Omental fat pad (tissue), 4 donors: ENCODE results near the gene ODAD4. TPM values are rescaled to one million over a fixed set of nuclear protein-coding genes. Genes with fewer than 3 reads are reported as not detected.

Source experiments
- ATAC-seq: fragments of 150-250 bp; one replicate; pipeline ENCODE4 v1.9.1; 2016; ENCODE audit warnings: mild to moderate bottlenecking, moderate library complexity; ENCODE audit not compliant: low FRiP score
- DNase-seq: peaks from one replicate; pipeline ENCODE4 v3.0.0-alpha.2; 2019; ENCODE audit warnings: low spot score
- CTCF ChIP-seq, 3 donors: fragments of 450-650 bp; IDR thresholded peaks; one replicate each; pipeline ENCODE4 v1.5.1; 2016 to 2017; ENCODE audit warnings: antibody characterized with exemption in 3 of 3, mild to moderate bottlenecking in 3 of 3, moderate library complexity in 2 of 3
- total RNA-seq, 4 donors: library from RNA; depleted of rRNA; stranded (reverse); fragments of >200 nt; gene quantifications; one replicate each; pipeline ENCODE4 v1.1.0, GENCODE V29; 2016

ODAD4 gene
- total RNA-seq, 4 donors from 2014 or later: 0.19 to 0.96 (median 0.49) TPM

GRCh38 chr17:41957869-41958439 is 27.5 kb downstream of the ODAD4 start:
- DNase-seq: no peak
- TF ChIP-seq CTCF (IDR thresholded peaks at IDR 0.05): no peak
- no peak for ATAC-seq

GRCh38 chr17:41959030-41959335 is 28.6 kb downstream of the ODAD4 start:
- ATAC-seq (no peak), DNase-seq (no peak)
- no peak for TF ChIP-seq CTCF (IDR thresholded peaks at IDR 0.05)

- ATAC-seq (peak; percentile 42), DNase-seq (no peak)
- no peak for TF ChIP-seq CTCF (IDR thresholded peaks at IDR 0.05)
Measured at GRCh38 chr17:41959336-41960095, 29.1 kb downstream of the ODAD4 start.

GRCh38 chr17:41962111-41962510 is 31.7 kb downstream of the ODAD4 start:
- no peak for ATAC-seq
- no peak for TF ChIP-seq CTCF (IDR thresholded peaks at IDR 0.05)
- no peak for DNase-seq

GRCh38 chr17:41962768-41963434 is 32.5 kb downstream of the ODAD4 start:
- peak; percentile 65 for DNase-seq
- TF ChIP-seq CTCF (IDR thresholded peaks at IDR 0.05): peak in 2 of 3 donors; percentile 20 to 47
- no peak for ATAC-seq

GRCh38 chr17:41965694-41966462 is 35.5 kb downstream of the ODAD4 start:
- no peak for DNase-seq
- TF ChIP-seq CTCF (IDR thresholded peaks at IDR 0.05): no peak
- peak; percentile 59 for ATAC-seq
